GM12875 (cell line): ENCODE measurements around the gene IL20.

ENCODE experiments used
- H3K4me3 ChIP-seq: one replicate; pipeline ENCODE4 v1.5.1; 2011; ENCODE audit warnings: low read depth, low read length, control low read depth
- TF ChIP-seq, protein P1 (sequence below): IDR thresholded peaks from 2 replicates; pipeline ENCODE4 v1.5.1; 2011; ENCODE audit warnings: low read depth, mild to moderate bottlenecking, control low read depth, inconsistent platforms, low read length, moderate library complexity, borderline replicate concordance; ENCODE audit not compliant: insufficient read depth

IL20 gene

DNA sequence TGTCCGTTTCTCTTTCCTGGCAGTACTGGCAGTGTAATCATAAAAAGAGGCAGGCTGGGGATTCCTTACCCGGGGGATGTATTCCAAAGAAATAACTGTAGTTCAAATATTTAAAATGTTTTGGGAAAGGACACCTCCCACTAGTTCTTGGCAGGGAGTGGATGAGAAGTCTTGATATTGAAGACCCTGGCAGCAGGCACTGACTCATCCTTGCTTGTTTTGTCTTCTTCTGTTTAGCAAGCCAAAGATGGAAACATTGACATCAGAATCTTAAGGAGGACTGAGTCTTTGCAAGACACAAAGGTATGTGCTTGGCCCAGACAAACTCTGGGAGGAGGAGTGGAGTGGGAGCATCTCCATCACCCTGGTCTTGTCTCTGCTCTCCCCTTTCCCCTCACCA is 639 bp downstream of the IL20 start:
- H3K4me3 ChIP-seq, result no peak overlapping the region
- TF ChIP-seq, protein P1, sequence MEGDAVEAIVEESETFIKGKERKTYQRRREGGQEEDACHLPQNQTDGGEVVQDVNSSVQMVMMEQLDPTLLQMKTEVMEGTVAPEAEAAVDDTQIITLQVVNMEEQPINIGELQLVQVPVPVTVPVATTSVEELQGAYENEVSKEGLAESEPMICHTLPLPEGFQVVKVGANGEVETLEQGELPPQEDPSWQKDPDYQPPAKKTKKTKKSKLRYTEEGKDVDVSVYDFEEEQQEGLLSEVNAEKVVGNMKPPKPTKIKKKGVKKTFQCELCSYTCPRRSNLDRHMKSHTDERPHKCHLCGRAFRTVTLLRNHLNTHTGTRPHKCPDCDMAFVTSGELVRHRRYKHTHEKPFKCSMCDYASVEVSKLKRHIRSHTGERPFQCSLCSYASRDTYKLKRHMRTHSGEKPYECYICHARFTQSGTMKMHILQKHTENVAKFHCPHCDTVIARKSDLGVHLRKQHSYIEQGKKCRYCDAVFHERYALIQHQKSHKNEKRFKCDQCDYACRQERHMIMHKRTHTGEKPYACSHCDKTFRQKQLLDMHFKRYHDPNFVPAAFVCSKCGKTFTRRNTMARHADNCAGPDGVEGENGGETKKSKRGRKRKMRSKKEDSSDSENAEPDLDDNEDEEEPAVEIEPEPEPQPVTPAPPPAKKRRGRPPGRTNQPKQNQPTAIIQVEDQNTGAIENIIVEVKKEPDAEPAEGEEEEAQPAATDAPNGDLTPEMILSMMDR, result no peak

DNA sequence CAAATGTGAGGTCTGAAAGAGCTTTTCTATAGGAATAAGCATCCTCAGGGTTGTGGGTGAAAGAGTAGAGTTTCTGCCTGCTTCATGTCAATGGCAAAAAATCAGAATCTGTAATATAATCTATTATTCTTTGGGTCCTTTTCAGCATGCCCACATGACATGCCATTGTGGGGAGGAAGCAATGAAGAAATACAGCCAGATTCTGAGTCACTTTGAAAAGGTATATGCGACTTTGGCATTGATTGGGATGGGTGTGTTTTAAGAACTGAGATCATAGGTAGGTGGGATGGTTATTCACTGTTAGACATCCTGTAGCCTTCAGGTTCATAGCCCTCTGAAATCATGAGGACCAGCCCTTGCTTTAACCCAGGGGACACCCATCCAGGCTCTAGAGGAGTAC is 1.8 kb downstream of the IL20 start:
- no peak overlapping the region for H3K4me3 ChIP-seq
- TF ChIP-seq, protein P1, result no peak

DNA sequence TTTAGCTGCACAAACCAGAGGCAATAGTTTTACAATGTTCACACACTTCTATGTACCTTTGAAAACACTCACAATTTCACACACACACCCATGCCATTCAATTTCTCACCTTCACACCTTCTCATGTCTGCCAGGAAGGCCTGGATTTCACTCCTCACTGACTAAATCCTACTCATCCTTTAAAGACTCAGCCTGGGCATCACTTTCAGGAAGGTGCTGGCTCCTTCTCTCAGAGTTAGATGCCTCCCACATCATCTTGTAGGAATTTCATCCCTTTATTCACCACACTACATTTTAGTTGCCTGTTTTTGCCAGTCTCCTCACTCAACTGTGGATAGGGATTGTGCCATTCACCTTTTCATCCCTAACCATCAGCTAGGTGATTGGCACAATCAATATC is 2.3 kb downstream of the IL20 start:
- no peak overlapping the region for H3K4me3 ChIP-seq
- TF ChIP-seq, protein P1, result no peak

DNA sequence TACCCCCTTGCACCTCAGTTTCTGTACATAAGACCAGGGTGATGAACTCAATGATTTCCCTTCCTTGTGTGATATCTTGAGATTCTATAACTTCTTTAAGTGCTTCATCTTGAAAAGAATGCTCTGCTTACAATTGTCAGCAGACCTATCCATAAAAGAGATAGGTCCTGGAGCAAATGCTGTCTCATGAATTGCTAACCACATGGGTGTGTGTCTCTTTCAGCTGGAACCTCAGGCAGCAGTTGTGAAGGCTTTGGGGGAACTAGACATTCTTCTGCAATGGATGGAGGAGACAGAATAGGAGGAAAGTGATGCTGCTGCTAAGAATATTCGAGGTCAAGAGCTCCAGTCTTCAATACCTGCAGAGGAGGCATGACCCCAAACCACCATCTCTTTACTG is 2.8 kb downstream of the IL20 start:
- no peak overlapping the region for H3K4me3 ChIP-seq
- TF ChIP-seq, protein P1, result no peak

DNA sequence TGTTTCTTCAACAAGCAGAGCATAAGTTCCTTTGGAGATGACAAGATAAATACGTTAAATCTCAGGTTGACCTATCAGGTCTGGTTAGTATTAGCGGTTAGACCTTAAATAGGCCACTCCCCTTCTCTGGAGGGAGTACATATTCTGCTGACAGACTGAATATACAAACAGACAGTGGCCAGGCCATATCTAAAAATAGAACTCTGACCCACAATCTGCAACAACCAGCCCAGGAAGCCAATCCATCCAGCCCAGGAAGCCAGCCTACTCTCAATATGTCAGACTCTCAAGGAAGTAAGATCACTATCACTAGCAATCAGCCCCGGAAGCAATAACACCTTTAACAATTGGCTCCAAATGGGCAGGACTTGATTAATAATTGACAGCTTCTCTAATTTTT is 6.7 kb downstream of the IL20 start:
- TF ChIP-seq, protein P1, result no peak
- no peak overlapping the region for H3K4me3 ChIP-seq

DNA sequence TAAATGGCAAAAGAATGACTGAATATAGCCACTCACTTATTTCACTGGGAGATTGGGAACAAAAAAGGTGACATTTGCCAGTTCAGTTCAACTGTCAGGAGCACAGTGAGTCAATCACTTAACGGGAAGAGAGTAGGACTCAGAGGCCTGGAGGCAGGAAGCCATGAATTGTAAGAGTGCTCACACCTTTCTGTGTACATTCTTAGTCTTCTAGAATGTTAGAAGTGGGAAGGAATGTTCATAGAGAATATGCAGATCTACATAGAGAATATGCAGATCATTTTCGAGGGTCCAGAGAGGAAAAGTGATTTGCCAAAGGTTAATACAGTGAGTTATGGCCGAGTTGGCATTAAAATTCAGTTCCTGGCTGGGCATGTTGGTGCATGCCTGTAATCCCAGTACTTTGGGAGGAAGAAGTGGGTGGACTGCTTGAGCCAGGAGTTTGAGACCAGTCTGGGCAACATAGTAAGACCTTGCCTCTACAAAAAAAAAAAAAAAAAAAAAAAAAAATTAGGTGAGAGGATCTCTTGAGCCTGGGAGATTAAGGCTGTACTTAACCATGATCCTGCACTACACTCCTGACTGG is 8.3 kb downstream of the IL20 start:
- TF ChIP-seq, protein P1, result no peak
- H3K4me3 ChIP-seq, result no peak overlapping the region

DNA sequence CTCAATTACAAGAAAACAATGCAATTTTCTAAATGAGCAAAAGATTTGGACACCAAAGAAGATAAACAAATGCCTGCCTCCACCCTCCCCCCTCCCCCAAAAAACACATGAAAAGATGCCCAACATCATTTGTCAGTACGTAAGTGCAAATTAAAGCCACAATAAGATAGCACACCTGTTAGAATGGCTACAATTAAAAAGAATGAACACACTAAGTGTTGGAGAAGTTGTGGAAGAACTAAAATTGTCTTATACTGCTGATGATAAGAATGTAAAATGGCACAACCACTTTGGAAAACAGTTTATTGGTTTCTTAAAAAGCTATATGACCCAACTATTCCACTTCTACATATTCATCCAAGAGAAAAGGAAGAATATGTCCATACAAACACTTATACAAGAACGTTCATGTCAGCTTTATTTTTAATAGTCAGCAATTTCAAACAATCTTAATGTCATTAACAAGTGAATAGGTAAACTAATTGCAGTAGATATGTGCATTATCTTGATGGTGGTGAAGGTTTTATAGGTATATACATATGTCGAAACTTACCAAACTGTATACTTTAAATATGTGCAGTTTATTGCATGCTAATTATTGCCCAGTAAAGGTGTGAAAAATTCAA is 10.4 kb downstream of the IL20 start:
- no peak overlapping the region for H3K4me3 ChIP-seq
- TF ChIP-seq, protein P1, result no peak
